NCI-H2029 (cell line): ENCODE results near the gene STING1.
"Not testable (repeated sequence)": the region's sequence is repeated elsewhere in the genome, so short reads cannot be mapped to it uniquely, and the experiment has no call there.

Source experiments
- DNase-seq: peaks from one replicate; lab custom pipeline; 2025; lab: John Stamatoyannopoulos, UW

The STING1 gene

GRCh38 chr5:139503036-139503817, 20.7 kb upstream of the STING1 start:
- DNase-seq, result not testable (repeated sequence)

GRCh38 chr5:139501381-139501780, 18.8 kb upstream of the STING1 start:
- no peak for DNase-seq

GRCh38 chr5:139495638-139496435, 13.3 kb upstream of the STING1 start:
- DNase-seq, result no peak

GRCh38 chr5:139494832-139495231, 12.3 kb upstream of the STING1 start:
- no peak for DNase-seq

GRCh38 chr5:139494256-139494655, 11.7 kb upstream of the STING1 start:
- DNase-seq, result no peak

- DNase-seq, result no peak
These were observed 10.2 kb upstream of the STING1 start for GRCh38 chr5:139492700-139493192.

- DNase-seq, result no peak
These were observed 5.7 kb upstream of the STING1 start for GRCh38 chr5:139488260-139488659.

GRCh38 chr5:139486201-139486600, 3.6 kb upstream of the STING1 start:
- no peak for DNase-seq

GRCh38 chr5:139482890-139483208, 291 bp upstream of the STING1 start:
- DNase-seq, result not testable (repeated sequence)

- no peak for DNase-seq
These were observed 943 bp downstream of the STING1 start for GRCh38 chr5:139481580-139482049.

- no peak for DNase-seq
These were observed 1.4 kb downstream of the STING1 start for GRCh38 chr5:139481122-139481533.

- DNase-seq, result not testable (repeated sequence)
These were observed 2.8 kb downstream of the STING1 start for GRCh38 chr5:139479729-139480128.

GRCh38 chr5:139478657-139479423, 3.7 kb downstream of the STING1 start:
- not testable (repeated sequence) for DNase-seq

GRCh38 chr5:139475865-139476617, 6.5 kb downstream of the STING1 start:
- no peak for DNase-seq

- DNase-seq, result peak; percentile 76
These were observed 7.4 kb downstream of the STING1 start for GRCh38 chr5:139474890-139475791.

- DNase-seq, result no peak
These were observed 9.0 kb downstream of the STING1 start for GRCh38 chr5:139473565-139473964.

- DNase-seq, result no peak
These were observed 9.5 kb downstream of the STING1 start for GRCh38 chr5:139473105-139473504.

- DNase-seq, result no peak
These were observed 10.1 kb downstream of the STING1 start for GRCh38 chr5:139472386-139473030.

GRCh38 chr5:139470821-139471300, 11.7 kb downstream of the STING1 start, which contains the start of gene SMIM33:
TSS of gene SMIM33 (plus strand) at chr5:139471004. CDS start at chr5:139471122, 118 bp downstream.
- no peak for DNase-seq
